Vagina (tissue), 2 donors: ENCODE data around the gene PLAU.

Source experiments
- POLR2A ChIP-seq, 2 donors: fragments of 450-650 bp; IDR thresholded peaks; one replicate each; pipeline ENCODE4 v1.6.1; 2017; ENCODE audit warnings: antibody characterized with exemption in 2 of 2, mild to moderate bottlenecking in 2 of 2, moderate library complexity in 2 of 2
- POLR2AphosphoS5 ChIP-seq, 2 donors: sonication (generic); formaldehyde crosslinking; IDR thresholded peaks; one replicate each; pipeline ENCODE4 v1.9.0; 2017; ENCODE audit warnings: antibody characterized with exemption in 2 of 2, mild to moderate bottlenecking in 2 of 2, low read depth in 1 of 2; ENCODE audit not compliant: insufficient read depth in 1 of 2
- TF ChIP-seq, protein P1 (sequence below), 3 experiments: fragments of 450-650 bp in 2 of 3; fragments of 200-600 bp in 1 of 3; sonication (generic) in 1 of 3; IDR thresholded peaks; one replicate each; pipeline ENCODE4 v1.5.1; 2017 to 2019; ENCODE audit warnings: antibody characterized with exemption in 3 of 3, mild to moderate bottlenecking in 2 of 3, moderate library complexity in 2 of 3

DNA sequence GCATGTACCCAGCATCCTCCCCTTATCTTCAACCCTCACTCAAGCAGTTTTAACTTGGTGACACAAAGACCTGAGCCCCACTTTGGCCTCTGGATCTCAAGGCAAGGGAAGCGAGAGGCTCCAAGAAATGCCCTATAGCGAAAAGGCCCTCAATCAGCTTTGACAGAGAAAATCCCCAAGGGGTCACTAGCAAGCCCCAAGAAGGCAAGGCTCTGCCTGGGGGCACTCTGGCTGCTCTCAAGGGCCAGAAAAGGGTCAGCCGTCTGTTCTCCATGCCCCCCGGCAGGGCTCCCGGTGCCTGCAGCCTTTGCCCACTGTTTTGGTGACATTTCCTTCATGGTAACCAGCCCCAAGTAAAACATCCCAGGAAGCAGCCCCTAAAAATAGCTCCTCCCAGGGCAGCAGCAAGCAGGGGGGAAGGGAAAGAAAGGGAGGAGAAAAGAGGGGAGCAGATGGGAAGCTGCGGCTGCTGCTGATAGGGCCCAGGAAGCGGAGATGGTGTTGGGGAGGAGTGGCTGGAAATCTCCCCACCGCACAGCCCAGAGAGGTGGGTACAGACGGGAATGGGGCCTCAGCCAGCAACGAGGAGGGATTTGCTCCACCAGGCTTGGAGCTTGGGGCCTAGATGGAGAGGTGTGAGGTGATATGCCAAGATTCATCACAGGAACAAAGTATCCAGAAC, 43.7 kb upstream of the PLAU start:
- TF ChIP-seq POLR2A (IDR thresholded peaks at IDR 0.05) (no peak), POLR2AphosphoS5 (IDR thresholded peaks at IDR 0.05; ENCODE audit: insufficient read depth in 1 of 2, low read depth in 1 of 2) (no peak)
- TF ChIP-seq, protein P1, sequence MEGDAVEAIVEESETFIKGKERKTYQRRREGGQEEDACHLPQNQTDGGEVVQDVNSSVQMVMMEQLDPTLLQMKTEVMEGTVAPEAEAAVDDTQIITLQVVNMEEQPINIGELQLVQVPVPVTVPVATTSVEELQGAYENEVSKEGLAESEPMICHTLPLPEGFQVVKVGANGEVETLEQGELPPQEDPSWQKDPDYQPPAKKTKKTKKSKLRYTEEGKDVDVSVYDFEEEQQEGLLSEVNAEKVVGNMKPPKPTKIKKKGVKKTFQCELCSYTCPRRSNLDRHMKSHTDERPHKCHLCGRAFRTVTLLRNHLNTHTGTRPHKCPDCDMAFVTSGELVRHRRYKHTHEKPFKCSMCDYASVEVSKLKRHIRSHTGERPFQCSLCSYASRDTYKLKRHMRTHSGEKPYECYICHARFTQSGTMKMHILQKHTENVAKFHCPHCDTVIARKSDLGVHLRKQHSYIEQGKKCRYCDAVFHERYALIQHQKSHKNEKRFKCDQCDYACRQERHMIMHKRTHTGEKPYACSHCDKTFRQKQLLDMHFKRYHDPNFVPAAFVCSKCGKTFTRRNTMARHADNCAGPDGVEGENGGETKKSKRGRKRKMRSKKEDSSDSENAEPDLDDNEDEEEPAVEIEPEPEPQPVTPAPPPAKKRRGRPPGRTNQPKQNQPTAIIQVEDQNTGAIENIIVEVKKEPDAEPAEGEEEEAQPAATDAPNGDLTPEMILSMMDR (IDR thresholded peaks at IDR 0.05) = no peak
